ENCODE data around the gene SLC35F3.

GRCh38 chr1:233998456-233998855 lies 94.0 kb downstream of the SLC35F3 start:
- TF ChIP-seq CTCF (IDR thresholded peaks at IDR 0.05; ENCODE audit: poor library complexity) = no peak
- no peak for TF ChIP-seq EZH2 (IDR thresholded peaks at IDR 0.05; ENCODE audit: borderline replicate concordance)
- TF ChIP-seq EZH2phosphoT487 (IDR thresholded peaks at IDR 0.05; ENCODE audit: low read depth, severe bottlenecking, unreplicated experiment) = no peak
